Loucy (cell line): Measurements from ENCODE around the gene MT2A.

Experiments
- EZH2phosphoT487 ChIP-seq: fragments of 200-600 bp; IDR thresholded peaks from 2 replicates; pipeline ENCODE4 v1.6.1; 2018; ENCODE audit warnings: antibody characterized with exemption, mild to moderate bottlenecking, moderate library complexity, borderline replicate concordance
- TF ChIP-seq, protein P1 (sequence below): fragments of 200-600 bp; sonication (generic); conservative IDR thresholded peaks from 2 replicates; pipeline ENCODE4 v1.5.1; 2014; ENCODE audit warnings: mild to moderate bottlenecking, antibody characterized with exemption, low read length

DNA sequence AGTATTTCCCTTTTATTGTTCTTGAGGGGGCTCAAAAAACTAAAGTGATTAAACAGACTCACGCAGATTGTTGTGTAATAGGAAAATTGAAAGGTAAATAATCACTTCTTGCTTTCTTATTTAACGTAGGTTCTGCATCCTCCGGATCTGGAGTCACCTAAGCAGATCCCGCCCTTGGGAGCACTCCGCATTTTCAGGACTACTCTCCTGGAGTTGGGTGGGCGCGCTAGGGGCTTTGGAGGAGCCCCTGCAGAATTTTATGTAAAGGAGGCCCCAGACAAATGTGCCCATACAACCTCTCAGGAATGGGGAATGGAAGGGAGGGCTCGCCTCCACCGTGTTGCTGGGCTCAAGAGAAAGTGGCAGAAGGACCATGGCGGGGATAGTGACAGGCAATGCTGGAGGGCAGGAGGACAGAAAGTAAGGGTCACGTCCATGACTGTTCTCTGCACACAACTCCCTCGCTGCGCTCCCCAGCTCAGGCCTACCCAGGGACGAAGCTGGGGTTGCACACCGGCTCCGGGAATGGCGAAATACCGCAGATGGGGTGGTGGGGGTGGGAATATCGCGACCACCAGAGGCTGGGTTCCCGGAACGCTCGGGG lies 8.3 kb downstream of the MT2A start:
- TF ChIP-seq, protein P1, sequence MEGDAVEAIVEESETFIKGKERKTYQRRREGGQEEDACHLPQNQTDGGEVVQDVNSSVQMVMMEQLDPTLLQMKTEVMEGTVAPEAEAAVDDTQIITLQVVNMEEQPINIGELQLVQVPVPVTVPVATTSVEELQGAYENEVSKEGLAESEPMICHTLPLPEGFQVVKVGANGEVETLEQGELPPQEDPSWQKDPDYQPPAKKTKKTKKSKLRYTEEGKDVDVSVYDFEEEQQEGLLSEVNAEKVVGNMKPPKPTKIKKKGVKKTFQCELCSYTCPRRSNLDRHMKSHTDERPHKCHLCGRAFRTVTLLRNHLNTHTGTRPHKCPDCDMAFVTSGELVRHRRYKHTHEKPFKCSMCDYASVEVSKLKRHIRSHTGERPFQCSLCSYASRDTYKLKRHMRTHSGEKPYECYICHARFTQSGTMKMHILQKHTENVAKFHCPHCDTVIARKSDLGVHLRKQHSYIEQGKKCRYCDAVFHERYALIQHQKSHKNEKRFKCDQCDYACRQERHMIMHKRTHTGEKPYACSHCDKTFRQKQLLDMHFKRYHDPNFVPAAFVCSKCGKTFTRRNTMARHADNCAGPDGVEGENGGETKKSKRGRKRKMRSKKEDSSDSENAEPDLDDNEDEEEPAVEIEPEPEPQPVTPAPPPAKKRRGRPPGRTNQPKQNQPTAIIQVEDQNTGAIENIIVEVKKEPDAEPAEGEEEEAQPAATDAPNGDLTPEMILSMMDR = no peak
- TF ChIP-seq EZH2phosphoT487 = no peak
